Vagina (tissue), 2 donors: ENCODE data around the gene LMAN2L.

Experiments used
- CTCF ChIP-seq, 3 experiments: fragments of 450-650 bp in 2 of 3; fragments of 200-600 bp in 1 of 3; sonication (generic) in 1 of 3; IDR thresholded peaks; one replicate each; pipeline ENCODE4 v1.5.1; 2017 to 2019; ENCODE audit warnings: antibody characterized with exemption in 3 of 3, mild to moderate bottlenecking in 2 of 3, moderate library complexity in 2 of 3
- POLR2A ChIP-seq, 2 donors: fragments of 450-650 bp; IDR thresholded peaks; one replicate each; pipeline ENCODE4 v1.6.1; 2017; ENCODE audit warnings: antibody characterized with exemption in 2 of 2, mild to moderate bottlenecking in 2 of 2, moderate library complexity in 2 of 2

GRCh38 chr2:96757477-96757860 lies 17.6 kb upstream of the LMAN2L start:
- TF ChIP-seq CTCF (IDR thresholded peaks at IDR 0.05) = no peak
- TF ChIP-seq POLR2A (IDR thresholded peaks at IDR 0.05) = no peak
